Right renal pelvis (tissue), 4 donors: ENCODE data around the gene SPRR2B. TPM values are rescaled to one million over a fixed set of nuclear protein-coding genes. Genes with fewer than 3 reads are reported as not detected.
"Not testable (repeated sequence)": the region's sequence is repeated elsewhere in the genome, so short reads cannot be mapped to it uniquely, and the experiment has no call there.

ENCODE experiments used
- DNase-seq, 4 donors: peaks; one replicate each; pipeline ENCODE4 v3.0.0-alpha.2; 2013; ENCODE audit warnings: low read depth in 4 of 4, low spot score in 3 of 4, missing footprints in 1 of 4
- polyA plus RNA-seq, 4 donors: library from polyadenylated mRNA; unstranded; fragments of 120-200 nt; gene quantifications; one replicate each; pipeline ENCODE4 v1.2.1, GENCODE V29; 2013; ENCODE audit not compliant: insufficient read length in 4 of 4

The SPRR2B gene
- polyA plus RNA-seq: under 1 TPM in 1 of 4 donors, not detected in 3; 0.17 TPM

GRCh38 chr1:153071511-153071910, at the start of gene SPRR2B:
TSS of gene SPRR2B (minus strand) at chr1:153071611. CDS start at chr1:153070839, 772 bp downstream.
- DNase-seq: no peak

GRCh38 chr1:153120945-153121344, 49.5 kb upstream of the SPRR2B start:
- DNase-seq: no peak

- DNase-seq: no peak
These were observed 48.1 kb upstream of the SPRR2B start for GRCh38 chr1:153119491-153119971.

- DNase-seq: not testable (repeated sequence)
These were observed 43.9 kb upstream of the SPRR2B start for GRCh38 chr1:153115264-153115663.

GRCh38 chr1:153113416-153113815, 42.0 kb upstream of the SPRR2B start, which contains the start of gene SPRR2F:
TSS of gene SPRR2F (minus strand) at chr1:153113516. CDS start at chr1:153112733, 783 bp downstream.
- no peak for DNase-seq

GRCh38 chr1:153112454-153112853, 41.0 kb upstream of the SPRR2B start:
- DNase-seq: not testable (repeated sequence)

GRCh38 chr1:153100245-153100644, 28.8 kb upstream of the SPRR2B start:
- DNase-seq: no peak

- no peak for DNase-seq
These were observed 28.1 kb upstream of the SPRR2B start for GRCh38 chr1:153099461-153100045.

GRCh38 chr1:153095764-153096163, 24.4 kb upstream of the SPRR2B start:
- no peak for DNase-seq

- no peak for DNase-seq
These were observed 23.0 kb upstream of the SPRR2B start, which contains the start of gene SPRR2E for GRCh38 chr1:153094426-153094825. TSS of gene SPRR2E (minus strand) at chr1:153094526. CDS start at chr1:153093751, 775 bp downstream.

- no peak for DNase-seq
These were observed 16.2 kb upstream of the SPRR2B start for GRCh38 chr1:153087652-153088051.

- DNase-seq: no peak
These were observed 10.3 kb upstream of the SPRR2B start for GRCh38 chr1:153081736-153082135.

- no peak for DNase-seq
These were observed 1.7 kb upstream of the SPRR2B start for GRCh38 chr1:153072806-153073726.

GRCh38 chr1:153070243-153070642, 1.2 kb downstream of the SPRR2B start:
- DNase-seq: no peak

GRCh38 chr1:153058826-153059784, 12.3 kb downstream of the SPRR2B start:
- no peak for DNase-seq

- DNase-seq: no peak
These were observed 13.3 kb downstream of the SPRR2B start for GRCh38 chr1:153058154-153058553.

GRCh38 chr1:153057375-153057774, 14.0 kb downstream of the SPRR2B start, which contains the start of gene SPRR2A:
TSS of gene SPRR2A (minus strand) at chr1:153057512. CDS start at chr1:153056735, 777 bp downstream.
- no peak for DNase-seq

GRCh38 chr1:153056111-153056510, 15.3 kb downstream of the SPRR2B start:
- not testable (repeated sequence) for DNase-seq

- no peak for DNase-seq
These were observed 22.2 kb downstream of the SPRR2B start for GRCh38 chr1:153049211-153049610.
